Naive thymus-derived CD8-positive, alpha-beta T cell (primary cell): ENCODE results near the gene MTRF1. TPM values are rescaled to one million over a fixed set of nuclear protein-coding genes. Genes with fewer than 3 reads are reported as not detected.
"Not testable (repeated sequence)": the region's sequence is repeated elsewhere in the genome, so short reads cannot be mapped to it uniquely, and the experiment has no call there.

Source experiments
- ATAC-seq, 2 donors: fragments of 150-1000 bp; cut with Tn5 transposase in 1 of 2; sonication (Bioruptor Pico), chemical (Tn5 transposase) in 1 of 2; 1 replicate in 1 of 2; 2 replicates in 1 of 2; pipeline ENCODE4 v1.10.0; 2021; ENCODE audit warnings: mild to moderate bottlenecking in 2 of 2, moderate library complexity in 2 of 2
- POLR2A ChIA-PET: fragments of 350-600 bp; sonication (Branson Sonifier 250); formaldehyde crosslinking; loops from one replicate; lab custom pipeline; 2021; ENCODE audit warnings: antibody characterized with exemption; lab: Charles Lee
- DNase-seq, 10 donors: peaks; one replicate each; pipeline versions ENCODE4 v3.0.0 to v3.0.0-alpha.2; 2020 to 2022
- H3K27ac Mint-ChIP-seq, 10 donors: one replicate each; pipeline ENCODE4 v1.8.0; 2020 to 2022; ENCODE audit warnings: mild to moderate bottlenecking in 10 of 10, mixed read lengths in 10 of 10, moderate library complexity in 4 of 10, inconsistent platforms in 1 of 10
- H3K27me3 Mint-ChIP-seq, 5 donors: one replicate each; pipeline ENCODE4 v1.8.0; 2021 to 2022; ENCODE audit warnings: mixed read lengths in 5 of 5
- H3K36me3 Mint-ChIP-seq, 3 donors: one replicate each; pipeline ENCODE4 v1.8.0; 2020 to 2022; ENCODE audit warnings: mixed read lengths in 3 of 3, mild to moderate bottlenecking in 2 of 3, inconsistent platforms in 1 of 3
- H3K4me1 Mint-ChIP-seq, 4 donors: one replicate each; pipeline ENCODE4 v1.8.0; 2021 to 2022; ENCODE audit warnings: mixed read lengths in 4 of 4
- H3K4me3 Mint-ChIP-seq, 10 donors: one replicate each; pipeline ENCODE4 v1.8.0; 2020 to 2022; ENCODE audit warnings: mild to moderate bottlenecking in 10 of 10, mixed read lengths in 10 of 10, moderate library complexity in 6 of 10, inconsistent platforms in 1 of 10
- H3K9me3 Mint-ChIP-seq, 9 donors: one replicate each; pipeline ENCODE4 v1.8.0; 2020 to 2022; ENCODE audit warnings: mixed read lengths in 9 of 9, mild to moderate bottlenecking in 3 of 9, inconsistent platforms in 1 of 9, moderate library complexity in 1 of 9
- polyA plus RNA-seq, 3 donors: library from polyadenylated mRNA; unstranded; fragments of 300-500 nt; fragmentation: Illumina TruSeq; gene quantifications; one replicate each; pipeline ENCODE4 v1.2.3, GENCODE V29; 2021
- total RNA-seq, 8 experiments: library from RNA in 2 of 8; stranded (reverse) in 2 of 8; gene quantifications; one replicate each; pipeline ENCODE4 v1.2.3 and lab custom pipeline; 2021 to 2026

Gene MTRF1
- total and polyA plus RNA-seq, 5 experiments from 2014 or later, result 13.8 to 45.9 (median 24.3) TPM

GRCh38 chr13:41193469-41193868, 69.9 kb downstream of the MTRF1 start:
- ATAC-seq (no peak), DNase-seq (no peak)
- Mint-ChIP-seq H3K27me3 (no peaks in the 10 kb centered on the region), H3K4me1 (peaks cover 19 to 39% (median 35%) of the 10 kb centered on the region in 4 donors), H3K4me3 (peak overlapping the region; percentile 92 to 97 (median 95)), H3K27ac (peak overlapping the region in 8 of 10 donors; percentile 38 to 95 (median 88)), H3K36me3 (peaks cover 11 to 32% (median 14%) of the 10 kb centered on the region in 3 donors), H3K9me3 (peaks cover 0 to 8% (median 4%) of the 10 kb centered on the region in 9 donors)
- POLR2A ChIA-PET, result no interaction called here

- Mint-ChIP-seq H3K36me3 (peaks cover 11 to 32% (median 14%) of the 10 kb centered on the region in 3 donors), H3K27me3 (no peaks in the 10 kb centered on the region), H3K4me3 (no peak overlapping the region), H3K9me3 (peaks cover 0 to 8% (median 4%) of the 10 kb centered on the region in 9 donors), H3K27ac (no peak overlapping the region), H3K4me1 (peaks cover 15 to 24% (median 22%) of the 10 kb centered on the region in 4 donors)
- POLR2A ChIA-PET, result interaction anchor here (0.6 kb wide), 1 partner anchor 641 kb away, joined by 3 read pairs; no protein-coding TSS in a partner anchor
- ATAC-seq (no peak), DNase-seq (no peak)
Observed at GRCh38 chr13:41188584-41188983, 74.8 kb downstream of the MTRF1 start.

- ATAC-seq (no peak), DNase-seq (no peak)
- H3K36me3 Mint-ChIP-seq, result peaks cover 5 to 21% (median 14%) of the 10 kb centered on the region in 3 donors
- no peak overlapping the region for H3K4me3 Mint-ChIP-seq
- peaks cover 4 to 7% (median 7%) of the 10 kb centered on the region in 4 donors for H3K4me1 Mint-ChIP-seq
- H3K27me3 Mint-ChIP-seq, result no peaks in the 10 kb centered on the region
- peaks cover 0 to 6% (median 4%) of the 10 kb centered on the region in 9 donors for H3K9me3 Mint-ChIP-seq
- POLR2A ChIA-PET, result no interaction called here
- no peak overlapping the region for H3K27ac Mint-ChIP-seq
Observed at GRCh38 chr13:41186481-41186880, 76.9 kb downstream of the MTRF1 start.

GRCh38 chr13:41182231-41182630, 81.1 kb downstream of the MTRF1 start:
- no peak for ATAC-seq
- Mint-ChIP-seq H3K27me3 (no peaks in the 10 kb centered on the region), H3K27ac (no peak overlapping the region), H3K36me3 (peaks cover 0 to 4% (median 0%) of the 10 kb centered on the region in 3 donors), H3K4me3 (no peak overlapping the region), H3K9me3 (peaks cover 0 to 2% (median 0%) of the 10 kb centered on the region in 9 donors), H3K4me1 (no peaks in the 10 kb centered on the region)
- no peak for DNase-seq
- POLR2A ChIA-PET, result no interaction called here

- no peak for DNase-seq
- no peak overlapping the region for H3K4me3 Mint-ChIP-seq
- H3K36me3 Mint-ChIP-seq, result peaks cover 2 to 24% (median 9%) of the 10 kb centered on the region in 3 donors
- peaks cover 0 to 24% (median 10%) of the 10 kb centered on the region in 9 donors for H3K9me3 Mint-ChIP-seq
- H3K27ac Mint-ChIP-seq, result no peak overlapping the region
- POLR2A ChIA-PET, result no interaction called here
- no peak for ATAC-seq
- no peaks in the 10 kb centered on the region for H3K4me1 Mint-ChIP-seq
- no peaks in the 10 kb centered on the region for H3K27me3 Mint-ChIP-seq
Observed at GRCh38 chr13:41179593-41180250, 83.7 kb downstream of the MTRF1 start.

GRCh38 chr13:41178040-41178439, 85.3 kb downstream of the MTRF1 start:
- H3K4me3 Mint-ChIP-seq, result no peak overlapping the region
- H3K27me3 Mint-ChIP-seq, result no peaks in the 10 kb centered on the region
- H3K27ac Mint-ChIP-seq, result no peak overlapping the region
- peaks cover 0 to 28% (median 12%) of the 10 kb centered on the region in 9 donors for H3K9me3 Mint-ChIP-seq
- peaks cover 2 to 26% (median 9%) of the 10 kb centered on the region in 3 donors for H3K36me3 Mint-ChIP-seq
- no peaks in the 10 kb centered on the region for H3K4me1 Mint-ChIP-seq
- POLR2A ChIA-PET, result no interaction called here
- ATAC-seq, result no peak
- DNase-seq, result no peak

- ATAC-seq (no peak), DNase-seq (no peak)
- Mint-ChIP-seq H3K27me3 (no peaks in the 10 kb centered on the region), H3K4me3 (no peak overlapping the region), H3K36me3 (peaks cover 2 to 29% (median 9%) of the 10 kb centered on the region in 3 donors), H3K4me1 (no peaks in the 10 kb centered on the region), H3K9me3 (peaks cover 0 to 28% (median 12%) of the 10 kb centered on the region in 9 donors), H3K27ac (no peak overlapping the region)
- POLR2A ChIA-PET, result no interaction called here
Observed at GRCh38 chr13:41177616-41178015, 85.8 kb downstream of the MTRF1 start.

- H3K4me3 Mint-ChIP-seq, H3K27me3 Mint-ChIP-seq, POLR2A ChIA-PET, DNase-seq, H3K4me1 Mint-ChIP-seq, H3K27ac Mint-ChIP-seq, ATAC-seq: not testable (repeated sequence)
- Mint-ChIP-seq H3K36me3 (peaks cover 4 to 30% (median 9%) of the 10 kb centered on the region in 3 donors), H3K9me3 (peaks cover 0 to 28% (median 12%) of the 10 kb centered on the region in 9 donors)
Observed at GRCh38 chr13:41175576-41175975, 87.8 kb downstream of the MTRF1 start.

Other genes with a start within 250 kb of the MTRF1 start
- gene ELF1, start 244.3 kb downstream of the MTRF1 start, total RNA-seq, result 100 to 1,000 TPM; 184 to 200 TPM
- 100 to 1,000 TPM; 127 to 155 (median 130) TPM for gene ELF1, start 244.3 kb downstream of the MTRF1 start, polyA plus RNA-seq
- 1 to 10 TPM; 8.8 to 9.0 TPM for gene WBP4, start 202.1 kb downstream of the MTRF1 start, total RNA-seq
- 1 to 10 TPM; 3.7 to 4.9 (median 3.9) TPM for gene WBP4, start 202.1 kb downstream of the MTRF1 start, polyA plus RNA-seq
- 1 to 10 TPM; 5.4 to 5.7 TPM for gene KBTBD6, start 130.8 kb downstream of the MTRF1 start, total RNA-seq
- gene KBTBD6, start 130.8 kb downstream of the MTRF1 start, polyA plus RNA-seq, result 1 to 10 TPM; 2.3 to 4.9 (median 4.4) TPM
- gene KBTBD7, start 69.0 kb downstream of the MTRF1 start, total RNA-seq, result 1 to 10 TPM; 6.4 to 6.8 TPM
- 1 to 10 TPM; 4.6 to 7.5 (median 5.0) TPM for gene KBTBD7, start 69.0 kb downstream of the MTRF1 start, polyA plus RNA-seq
- 10 to 100 TPM; 85.1 to 95.5 TPM for gene NAA16, start 47.7 kb upstream of the MTRF1 start, total RNA-seq
- 10 to 100 TPM; 22.6 to 43.3 (median 26.5) TPM for gene NAA16, start 47.7 kb upstream of the MTRF1 start, polyA plus RNA-seq
- 100 to 1,000 TPM; 117 to 122 TPM for gene RGCC, start 194.0 kb upstream of the MTRF1 start, total RNA-seq
- 100 to 1,000 TPM in 1 of 3 donors, 10 to 100 TPM in 2; 84.8 to 193 (median 97.2) TPM for gene RGCC, start 194.0 kb upstream of the MTRF1 start, polyA plus RNA-seq